Ovary (tissue), 9 donors: ENCODE measurements around the gene GCK. TPM values are rescaled to one million over a fixed set of nuclear protein-coding genes. Genes with fewer than 3 reads are reported as not detected.
"Not testable (repeated sequence)": the region's sequence is repeated elsewhere in the genome, so short reads cannot be mapped to it uniquely, and the experiment has no call there.

ENCODE experiments used
- DNase-seq, 5 donors: peaks; one replicate each; pipeline ENCODE4 v3.0.0-alpha.2; 2019 to 2020
- H3K27ac ChIP-seq, 2 donors: fragments of 200-600 bp; one replicate each; pipeline versions ENCODE4 v1.5.1 to v1.8.0; 2019 to 2022
- H3K27me3 ChIP-seq: fragments of 200-600 bp; one replicate; pipeline ENCODE4 v1.8.0; 2022
- H3K36me3 ChIP-seq: fragments of 200-600 bp; sonication (generic); one replicate; pipeline ENCODE4 v1.5.1; 2019
- H3K4me1 ChIP-seq: one replicate; pipeline ENCODE4 v1.8.1; 2013; ENCODE audit warnings: mild to moderate bottlenecking, moderate library complexity; ENCODE audit not compliant: insufficient read depth
- H3K4me3 ChIP-seq: fragments of 200-600 bp; sonication (generic); one replicate; pipeline ENCODE4 v1.5.1; 2017
- H3K9me3 ChIP-seq, 2 donors: fragments of 200-600 bp in 1 of 2; sonication (generic) in 1 of 2; one replicate each; pipeline versions ENCODE4 v1.5.1 to v1.8.1; 2013 to 2019; ENCODE audit warnings: mild to moderate bottlenecking in 1 of 2, moderate library complexity in 1 of 2
- EP300 ChIP-seq: sonication (generic); formaldehyde crosslinking; IDR thresholded peaks from one replicate; pipeline ENCODE4 v1.6.1; 2017; ENCODE audit warnings: antibody characterized with exemption
- POLR2A ChIP-seq: fragments of 450-650 bp; IDR thresholded peaks from one replicate; pipeline ENCODE4 v1.6.1; 2017; ENCODE audit warnings: antibody characterized with exemption, mild to moderate bottlenecking, moderate library complexity
- WGBS, 3 donors: extraction: QIAGEN DNeasy Blood & Tissue Kit in 1 of 3; methylation state at CpG; one replicate each; pipeline versions ENCODE4 v1.1.5 to v1.1.7; 2013 to 2017; 5-methylcytosine and 5-hydroxymethylcytosine counted together
- intact Hi-C, 4 donors: fragments of 100-400 bp; cut with DNase I; formaldehyde crosslinking; loops; one replicate each; pipeline versions ENCODE4 v1.11.0 to v1.15.1; 2022 to 2023
- polyA plus RNA-seq, 2 donors: library from polyadenylated mRNA; stranded (reverse); fragments of 200-250 nt in 1 of 2; fragments of 350-450 nt in 1 of 2; fragmentation: Illumina TruSeq in 1 of 2; extraction: RNeasy Lipid Tissue Mini Kit (QIAGEN cat#74804) in 1 of 2; gene quantifications; one replicate each; pipeline ENCODE4 v1.2.3, GENCODE V29; 2013 to 2014
- total RNA-seq, 7 donors: library from RNA; depleted of rRNA in 2 of 7; stranded (reverse); fragments of >200 nt in 2 of 7; fragmentation: NEBNext Ultra II Directional in 3 of 7; extraction: Animal tissue kit (Norgen Biotek cat#: 25700) in 3 of 7; gene quantifications; one replicate each; pipeline versions ENCODE4 v1.1.0 to v1.2.4, GENCODE V29; 2016 to 2023
- TF ChIP-seq, protein P1 (sequence below), 3 donors: fragments of 450-650 bp in 2 of 3; fragments of 200-600 bp in 1 of 3; IDR thresholded peaks; one replicate each; pipeline versions ENCODE4 v1.5.1 to v1.8.0; 2016 to 2022; ENCODE audit warnings: antibody characterized with exemption in 3 of 3, mild to moderate bottlenecking in 1 of 3
- donor health status: DM: no; HTN: no; CAD: no; lungs with moderate emphysema.
- donor health status: DM: no; HTN: no; CAD: no.
- donor health status: Bipolar disorder and iron deficiency.
- donor health status: DM: yes; HTN: yes; CAD: no.
- donor health status: DM: no; HTN: no; CAD: no.
- donor health status: DM: yes; HTN: yes; CAD: no.

GCK gene
- total and polyA plus RNA-seq, 9 donors, result 0.48 to 2.9 (median 1.3) TPM

DNA sequence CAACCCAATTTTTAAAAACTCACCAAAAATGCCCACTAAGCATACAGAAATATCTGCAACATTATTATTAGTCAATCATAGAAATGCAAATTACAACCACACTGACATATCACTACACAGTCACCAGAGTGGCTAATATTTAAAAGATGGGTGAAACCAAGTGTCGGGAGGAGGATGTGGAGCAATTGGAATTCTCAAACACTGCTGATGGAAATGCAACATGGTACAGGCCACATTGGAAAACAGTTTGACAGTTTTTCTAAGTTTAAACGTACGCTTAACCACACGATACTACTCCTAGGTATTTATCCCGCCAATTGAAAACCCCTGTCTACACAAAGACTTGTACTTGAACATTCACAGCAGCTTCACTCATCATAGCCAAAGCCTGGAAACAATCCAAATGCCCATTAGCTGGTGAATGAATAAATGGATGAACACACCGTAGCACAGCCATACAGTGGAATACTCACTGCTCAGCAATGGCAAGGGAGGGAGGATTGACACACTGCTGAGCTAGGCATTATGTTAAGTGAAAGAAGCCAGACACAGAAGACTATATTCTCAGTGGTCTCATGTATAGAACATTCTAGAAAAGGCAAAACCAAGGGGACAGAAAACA, 16.3 kb downstream of the GCK start:
- Histone ChIP-seq H3K9me3 (no peaks in the 10 kb centered on the region), H3K4me1 (no peaks in the 10 kb centered on the region), H3K27me3 (no peaks in the 10 kb centered on the region), H3K4me3 (no peak overlapping the region), H3K36me3 (no peaks in the 10 kb centered on the region), H3K27ac (no peak overlapping the region)
- WGBS, 3 donors, result 88 to 92% (median 91%) methylated on average over 6 of the region's 6 CpGs
- no peak for DNase-seq
- TF ChIP-seq, protein P1, sequence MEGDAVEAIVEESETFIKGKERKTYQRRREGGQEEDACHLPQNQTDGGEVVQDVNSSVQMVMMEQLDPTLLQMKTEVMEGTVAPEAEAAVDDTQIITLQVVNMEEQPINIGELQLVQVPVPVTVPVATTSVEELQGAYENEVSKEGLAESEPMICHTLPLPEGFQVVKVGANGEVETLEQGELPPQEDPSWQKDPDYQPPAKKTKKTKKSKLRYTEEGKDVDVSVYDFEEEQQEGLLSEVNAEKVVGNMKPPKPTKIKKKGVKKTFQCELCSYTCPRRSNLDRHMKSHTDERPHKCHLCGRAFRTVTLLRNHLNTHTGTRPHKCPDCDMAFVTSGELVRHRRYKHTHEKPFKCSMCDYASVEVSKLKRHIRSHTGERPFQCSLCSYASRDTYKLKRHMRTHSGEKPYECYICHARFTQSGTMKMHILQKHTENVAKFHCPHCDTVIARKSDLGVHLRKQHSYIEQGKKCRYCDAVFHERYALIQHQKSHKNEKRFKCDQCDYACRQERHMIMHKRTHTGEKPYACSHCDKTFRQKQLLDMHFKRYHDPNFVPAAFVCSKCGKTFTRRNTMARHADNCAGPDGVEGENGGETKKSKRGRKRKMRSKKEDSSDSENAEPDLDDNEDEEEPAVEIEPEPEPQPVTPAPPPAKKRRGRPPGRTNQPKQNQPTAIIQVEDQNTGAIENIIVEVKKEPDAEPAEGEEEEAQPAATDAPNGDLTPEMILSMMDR (IDR thresholded peaks at IDR 0.05), result no peak
- TF ChIP-seq EP300, result no peak
- TF ChIP-seq POLR2A, result no peak
- intact Hi-C loops, result no loop called here

DNA sequence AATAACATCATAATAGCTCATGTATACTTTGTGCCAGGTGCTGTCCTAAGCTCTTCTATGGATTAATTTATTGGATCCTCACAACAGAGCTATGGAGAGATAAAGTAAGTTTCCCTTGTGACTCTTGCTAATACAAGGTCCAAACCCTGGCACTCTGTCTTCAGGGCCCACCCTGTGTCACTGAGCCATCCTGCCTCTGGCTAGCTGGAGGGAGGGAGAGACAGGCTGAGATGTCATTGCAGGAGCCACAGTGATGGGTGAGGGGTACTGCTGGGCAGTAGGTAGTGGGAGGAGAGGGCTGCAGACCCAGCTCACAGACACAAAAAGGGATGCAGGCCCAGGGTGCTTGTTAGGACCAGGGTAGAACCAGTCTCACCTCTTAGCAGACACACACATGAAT, 16.9 kb downstream of the GCK start:
- Histone ChIP-seq H3K27ac (no peak overlapping the region), H3K36me3 (no peaks in the 10 kb centered on the region), H3K27me3 (no peaks in the 10 kb centered on the region), H3K4me3 (no peak overlapping the region), H3K9me3 (no peaks in the 10 kb centered on the region), H3K4me1 (no peaks in the 10 kb centered on the region)
- intact Hi-C loops, result no loop called here
- DNase-seq, result no peak
- TF ChIP-seq, protein P1 (IDR thresholded peaks at IDR 0.05), result no peak
- TF ChIP-seq EP300, result no peak

DNA sequence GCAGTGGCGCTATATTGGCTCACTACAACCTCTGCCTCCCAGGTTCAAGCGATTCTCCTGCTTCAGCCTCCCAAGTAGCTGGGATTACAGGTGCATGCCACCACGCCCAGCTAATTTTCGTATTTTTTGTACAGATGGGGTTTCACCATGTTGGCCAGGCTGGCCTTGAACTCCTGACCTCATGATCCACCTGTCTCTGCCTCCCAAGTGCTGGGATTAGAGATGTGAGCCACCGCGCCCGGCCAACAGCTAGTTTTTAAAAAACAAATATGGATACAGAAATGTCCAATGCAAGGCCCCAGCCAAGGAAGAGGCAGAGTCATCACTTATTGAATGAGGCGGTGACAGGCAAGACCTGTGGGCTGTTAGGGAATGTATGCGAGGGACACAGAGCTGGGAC, 17.3 kb downstream of the GCK start:
- H3K27me3 ChIP-seq, H3K27ac ChIP-seq, DNase-seq, H3K36me3 ChIP-seq, intact Hi-C loops, H3K9me3 ChIP-seq, H3K4me1 ChIP-seq, H3K4me3 ChIP-seq: not testable (repeated sequence)
- 87 to 94% (median 92%) methylated on average over 9 of the region's 9 CpGs for WGBS, 3 donors

DNA sequence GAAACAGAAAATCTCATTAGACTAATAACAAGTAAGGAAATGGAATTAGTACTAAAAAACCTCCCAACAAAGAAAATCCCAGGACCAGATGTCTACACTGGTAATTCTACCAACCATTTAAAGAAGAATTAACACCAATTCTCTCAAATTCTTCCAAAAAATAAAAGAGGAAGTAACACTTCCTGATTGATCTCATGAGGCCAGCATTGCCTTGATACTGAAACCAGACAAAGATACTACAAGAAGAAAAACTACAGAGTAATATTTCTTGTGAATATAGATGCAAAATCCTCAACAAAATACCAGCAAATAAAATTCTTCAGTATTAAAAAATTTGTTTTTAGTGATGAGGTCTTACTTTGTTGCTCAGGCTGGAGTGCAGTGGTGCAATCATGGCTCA, 21.3 kb downstream of the GCK start:
- no peak for TF ChIP-seq POLR2A
- no peak for TF ChIP-seq EP300
- TF ChIP-seq, protein P1 (IDR thresholded peaks at IDR 0.05), result no peak
- no peaks in the 10 kb centered on the region for H3K9me3 ChIP-seq
- H3K36me3 ChIP-seq, result no peaks in the 10 kb centered on the region
- no peak for DNase-seq
- no peaks in the 10 kb centered on the region for H3K27me3 ChIP-seq
- intact Hi-C loops, result no loop called here
- H3K4me1 ChIP-seq, result no peaks in the 10 kb centered on the region
- H3K4me3 ChIP-seq, result no peak overlapping the region
- H3K27ac ChIP-seq, result no peak overlapping the region

DNA sequence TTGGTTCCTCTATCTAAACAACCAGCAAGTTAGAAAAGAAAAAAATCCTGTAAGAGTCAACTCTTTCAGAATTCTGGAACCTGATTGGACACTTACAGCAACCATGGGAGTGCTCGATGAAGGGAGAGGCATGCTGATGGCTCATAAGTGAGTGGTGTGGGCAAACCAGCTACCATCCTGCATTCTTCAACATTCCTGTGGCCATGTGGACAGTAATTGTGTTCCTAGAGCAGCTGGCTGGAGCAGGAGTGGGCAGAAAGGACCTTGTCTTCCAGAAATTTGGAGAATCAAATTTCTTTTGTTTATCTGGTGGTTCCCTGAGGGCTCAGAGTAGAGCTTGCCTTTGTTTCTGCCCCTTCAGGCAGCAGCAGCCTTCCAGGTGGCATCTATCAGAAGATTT, 25.6 kb downstream of the GCK start:
- TF ChIP-seq, protein P1 (IDR thresholded peaks at IDR 0.05), result no peak
- TF ChIP-seq EP300 (no peak), POLR2A (no peak)
- intact Hi-C loops, result no loop called here
- no peaks in the 10 kb centered on the region for H3K9me3 ChIP-seq
- no peak for DNase-seq
- H3K4me3 ChIP-seq, result no peak overlapping the region
- WGBS, 3 donors, result 9 to 30% (median 28%) methylated on average over 1 of the region's 1 CpG
- H3K27me3 ChIP-seq, result no peaks in the 10 kb centered on the region
- H3K27ac ChIP-seq, result no peak overlapping the region
- no peaks in the 10 kb centered on the region for H3K36me3 ChIP-seq
- no peaks in the 10 kb centered on the region for H3K4me1 ChIP-seq
